GM21447 (cell line): Measurements from ENCODE around the gene MYL11.
A peak's percentile ranks its signal among the peaks of the same experiment; 100 is the strongest.

ENCODE experiments used
- ATAC-seq: cut with Tn5 transposase; IDR thresholded peaks from one replicate; pipeline ENCODE4 v1.9.1; 2021; ENCODE audit not compliant: unreplicated experiment

The MYL11 gene

GRCh38 chr16:30369938-30370455 lies 4.6 kb upstream of the MYL11 start:
- ATAC-seq: peak; percentile 3

DNA sequence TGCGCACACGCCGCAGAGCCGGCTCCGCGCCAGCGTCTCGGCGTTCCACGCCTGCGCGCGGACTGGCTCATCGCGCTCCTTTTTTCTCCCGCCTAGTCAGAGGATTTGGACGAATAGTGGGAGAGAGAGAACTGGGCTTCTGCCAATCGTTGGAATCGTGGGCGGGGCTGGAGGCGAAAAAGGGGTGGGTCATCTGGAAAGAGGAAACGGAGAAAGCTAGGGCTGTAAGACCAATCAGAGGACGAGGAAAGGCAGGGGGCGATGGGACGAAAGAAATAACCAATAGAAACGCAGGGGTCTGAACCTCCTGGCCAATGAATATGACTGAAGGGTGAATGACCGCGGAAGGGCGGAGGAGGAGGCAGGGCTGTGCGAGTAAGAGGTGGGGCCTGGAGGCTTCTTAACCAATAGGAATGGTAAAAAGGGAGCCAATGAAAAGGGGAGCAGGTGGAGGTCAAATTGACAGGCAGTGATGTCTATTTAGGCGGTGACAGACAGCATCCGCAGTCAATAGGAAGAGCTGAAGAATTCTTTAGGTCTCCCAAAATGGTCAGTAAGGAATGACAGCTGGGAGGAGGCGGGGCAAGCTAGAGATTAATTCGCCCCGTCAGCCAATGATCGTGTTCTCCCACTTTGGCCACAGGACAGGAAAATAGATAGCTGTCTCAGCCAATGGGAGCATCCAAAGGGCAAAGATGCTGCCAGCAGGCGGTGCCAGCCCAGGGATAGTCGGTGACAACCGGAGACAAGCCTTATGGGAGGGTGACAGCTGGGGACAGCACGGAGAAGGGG lies 4.0 kb upstream of the MYL11 start, which contains the start of gene TBC1D10B:
Gene TBC1D10B (minus strand): TSS at position 39 of the 792 bp plus-strand sequence. CDS start 311 bp downstream, outside the sequence.
- peak; percentile 78 for ATAC-seq

DNA sequence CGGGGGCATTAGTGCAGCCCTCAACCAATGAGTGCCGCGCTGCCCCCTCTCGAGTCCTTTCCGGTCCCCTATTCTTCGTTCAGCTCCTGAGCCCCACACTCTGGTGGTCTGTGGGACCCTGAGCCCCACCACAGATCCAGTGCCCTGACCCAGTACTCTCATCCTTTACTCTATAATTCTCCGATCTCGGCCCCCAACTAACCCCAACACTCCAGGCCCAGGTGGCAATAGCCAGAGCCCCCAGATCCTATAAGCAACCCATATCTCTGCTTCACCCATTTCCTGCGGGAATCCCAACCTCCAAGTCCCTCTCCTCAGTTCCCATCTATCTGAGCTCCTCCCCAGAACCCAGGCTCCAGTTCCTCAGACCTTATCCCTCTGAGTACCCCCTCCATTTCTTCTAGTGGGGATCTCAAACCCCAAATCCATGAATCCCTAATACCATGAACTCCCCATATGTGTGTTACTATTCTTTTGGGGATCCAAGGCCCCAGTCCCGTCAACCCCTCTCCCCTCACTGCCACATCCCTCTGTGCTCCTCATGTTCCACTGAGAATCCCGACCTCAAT lies 3.3 kb upstream of the MYL11 start:
- ATAC-seq: no peak

GRCh38 chr16:30372038-30372712 lies 2.4 kb upstream of the MYL11 start:
- no peak for ATAC-seq

- no peak for ATAC-seq
Measured at GRCh38 chr16:30372725-30373124, 1.9 kb upstream of the MYL11 start.

GRCh38 chr16:30375864-30376263 lies 1.3 kb downstream of the MYL11 start:
- ATAC-seq: no peak

DNA sequence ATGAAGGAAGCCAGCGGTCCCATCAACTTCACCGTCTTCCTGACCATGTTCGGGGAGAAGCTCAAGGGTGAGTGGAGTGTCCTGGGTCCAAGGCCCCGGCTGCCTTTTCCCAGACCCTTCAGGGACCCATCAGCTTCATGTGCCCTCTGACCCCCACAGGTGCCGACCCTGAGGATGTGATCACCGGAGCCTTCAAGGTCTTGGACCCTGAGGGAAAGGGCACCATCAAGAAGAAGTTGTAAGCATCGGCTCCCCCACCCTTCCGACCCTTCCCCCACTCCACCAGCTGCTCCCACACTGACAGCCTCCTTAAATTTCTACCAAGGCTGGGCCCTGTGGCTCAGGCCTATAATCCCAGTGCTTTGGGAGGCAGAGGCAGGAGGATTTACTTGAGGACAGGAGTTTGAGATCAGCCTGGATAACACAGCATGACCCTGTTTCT lies 1.9 kb downstream of the MYL11 start:
- ATAC-seq: no peak

DNA sequence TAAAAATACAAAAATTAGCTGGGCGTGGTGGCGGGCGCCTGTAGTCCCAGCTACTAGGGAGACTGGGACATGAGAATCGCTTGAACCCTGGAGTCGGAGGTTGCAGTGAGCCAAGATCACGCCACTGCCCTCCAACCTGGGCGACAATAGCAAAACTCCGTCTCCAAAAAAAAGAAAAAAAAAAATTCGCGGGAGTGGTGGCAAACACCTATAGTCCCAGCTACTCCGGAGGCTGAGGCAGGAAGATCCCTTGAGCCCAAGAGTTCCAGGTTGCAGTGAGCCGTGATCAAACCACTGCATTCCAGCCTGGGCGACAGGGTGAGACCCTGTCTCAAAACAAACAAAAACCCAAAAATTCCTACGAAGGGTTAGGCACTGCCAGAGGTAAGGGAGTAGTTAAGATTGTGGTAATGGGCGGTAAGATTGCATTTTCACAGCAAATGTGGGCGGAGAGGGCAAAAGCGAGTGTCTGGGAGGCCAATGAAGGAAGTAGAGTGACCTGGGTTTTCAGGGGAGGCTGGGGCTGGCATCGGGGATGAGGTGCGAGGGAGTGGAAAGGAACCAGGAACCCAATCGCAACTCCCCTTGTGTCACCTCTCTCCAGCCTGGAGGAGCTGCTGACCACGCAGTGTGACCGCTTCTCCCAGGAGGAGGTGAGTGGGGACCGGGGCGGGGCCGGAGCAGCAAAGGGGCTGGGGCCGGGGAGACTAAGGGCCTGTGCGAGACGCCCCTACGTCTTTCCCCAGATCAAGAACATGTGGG lies 2.6 kb downstream of the MYL11 start:
- ATAC-seq: no peak

DNA sequence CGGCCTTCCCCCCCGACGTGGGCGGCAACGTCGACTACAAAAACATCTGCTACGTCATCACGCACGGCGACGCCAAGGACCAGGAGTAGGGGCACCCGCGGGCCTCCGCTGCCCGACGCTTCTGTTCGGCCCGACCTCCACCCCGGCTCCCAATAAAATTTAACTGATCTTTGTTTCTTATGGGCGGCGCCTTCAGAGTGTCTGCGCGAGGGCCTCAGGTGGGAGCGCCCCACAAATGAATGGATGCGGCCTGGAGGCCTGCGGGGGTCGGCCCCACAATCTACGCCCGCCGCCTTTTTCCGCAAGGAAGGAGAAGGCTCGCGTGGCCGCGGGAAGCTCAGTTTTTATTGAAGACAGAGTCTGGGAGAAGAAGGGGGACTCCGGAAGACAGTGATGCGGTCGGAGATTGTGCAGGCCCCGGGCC lies 3.2 kb downstream of the MYL11 start:
- peak; percentile 39 for ATAC-seq

DNA sequence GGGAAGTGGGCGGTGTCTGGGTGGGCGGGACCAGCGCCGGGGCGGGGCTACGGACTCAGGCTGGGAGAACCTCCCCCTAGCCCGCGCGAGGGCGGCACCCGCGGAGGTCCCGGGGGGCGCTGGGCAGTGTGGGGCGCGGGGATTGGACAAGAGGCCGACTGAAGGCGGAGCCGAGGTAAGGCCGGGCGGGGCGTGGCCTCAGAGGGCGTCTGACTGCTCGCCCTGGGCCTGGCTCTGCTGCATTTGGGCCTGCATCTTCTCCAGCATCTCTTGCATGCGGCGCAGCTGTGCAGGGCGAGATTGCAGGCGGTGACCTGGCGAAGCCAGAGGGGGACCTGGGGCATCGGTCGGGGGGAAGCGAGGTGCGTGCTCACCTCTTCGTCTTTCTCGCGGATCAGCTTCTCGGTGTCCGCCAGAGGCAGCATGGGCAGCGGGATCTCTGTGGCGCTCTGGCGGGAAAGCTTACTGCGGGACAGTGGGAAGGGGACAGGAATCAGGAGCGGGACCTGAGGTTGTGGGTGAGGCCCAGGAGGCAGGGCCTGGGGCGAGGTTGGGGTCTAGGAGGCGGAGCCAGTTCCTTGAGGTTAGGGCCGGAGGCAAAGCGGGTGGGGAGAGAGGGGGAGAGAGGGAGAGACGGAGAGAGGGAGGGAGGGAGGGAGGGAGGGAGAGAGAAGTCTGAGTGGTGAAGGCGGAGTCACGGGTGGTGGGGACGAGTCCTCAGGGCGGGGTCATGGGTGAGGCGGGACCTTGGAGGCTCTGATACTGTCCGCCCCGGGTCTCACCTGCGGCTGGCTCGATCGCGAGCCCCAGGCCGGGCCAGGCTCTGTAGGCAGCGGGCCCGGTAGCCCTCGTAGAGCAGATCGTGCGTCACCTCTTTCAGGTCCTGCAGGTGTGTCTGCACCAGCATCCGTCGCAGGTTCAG lies 3.9 kb downstream of the MYL11 start:
- ATAC-seq: peak; percentile 75

DNA sequence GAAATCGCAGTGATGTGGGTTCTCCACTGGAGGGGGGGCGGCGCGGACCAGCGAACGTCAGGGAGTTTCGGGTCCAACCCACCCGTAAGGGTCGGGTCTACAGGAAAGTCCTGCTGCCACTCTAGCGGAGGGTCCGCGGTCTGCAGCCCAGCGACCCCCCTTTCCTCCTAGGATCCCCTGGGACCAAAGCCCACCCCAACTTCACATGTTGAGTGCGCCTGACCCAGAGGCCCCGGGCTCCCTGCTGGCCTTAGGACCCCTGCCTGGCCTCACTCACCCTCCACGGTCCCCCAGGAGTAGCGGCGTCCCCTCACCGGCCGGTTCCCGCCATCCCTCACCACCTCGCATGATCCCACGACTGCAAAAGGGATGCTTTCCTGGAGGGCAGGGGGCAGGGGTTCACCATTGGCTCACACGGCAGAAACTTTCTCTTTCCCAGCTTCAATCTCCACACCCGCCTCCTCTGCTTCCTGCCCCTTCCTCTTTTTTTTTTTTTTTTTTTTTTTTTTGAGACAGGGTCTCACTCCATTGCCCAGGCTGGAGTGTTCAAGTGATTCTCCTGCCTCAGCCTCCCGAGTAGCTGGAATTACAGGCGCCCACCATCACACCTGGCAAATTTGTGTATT lies 4.7 kb downstream of the MYL11 start:
- no peak for ATAC-seq

DNA sequence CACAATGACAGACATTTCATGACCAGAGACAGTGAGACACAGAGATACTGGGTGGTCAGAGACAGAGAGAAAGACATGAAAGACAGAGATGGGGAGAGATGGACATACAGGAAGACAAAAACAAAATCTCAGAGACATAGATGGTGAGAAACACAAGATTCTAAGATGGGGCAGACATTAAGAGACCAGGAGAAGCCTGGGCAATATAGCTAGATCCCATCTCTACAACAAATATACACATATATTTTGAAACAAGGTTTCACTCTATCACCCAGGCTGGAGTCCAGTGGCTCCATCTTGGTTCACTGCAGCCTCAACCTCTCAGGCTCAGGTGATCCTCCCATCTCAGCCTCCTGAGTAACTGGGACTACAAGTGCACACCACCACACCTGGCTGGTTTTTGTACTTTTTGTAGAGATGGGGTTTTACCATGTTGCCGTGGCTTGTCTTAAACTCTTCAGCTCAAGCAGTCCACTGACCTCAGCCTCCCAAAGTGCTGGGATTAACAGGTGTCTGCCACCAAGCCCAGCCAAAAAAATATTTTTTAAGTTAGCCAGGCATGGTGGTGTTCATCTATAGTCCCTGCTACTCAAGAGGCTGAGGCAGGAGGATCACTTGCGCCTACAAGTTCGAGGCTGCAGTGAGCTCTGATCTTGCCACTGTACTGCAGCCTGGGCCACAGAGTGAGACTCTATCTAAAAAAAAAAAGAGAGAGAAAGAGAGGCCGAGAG lies 5.6 kb downstream of the MYL11 start:
- ATAC-seq: no peak

DNA sequence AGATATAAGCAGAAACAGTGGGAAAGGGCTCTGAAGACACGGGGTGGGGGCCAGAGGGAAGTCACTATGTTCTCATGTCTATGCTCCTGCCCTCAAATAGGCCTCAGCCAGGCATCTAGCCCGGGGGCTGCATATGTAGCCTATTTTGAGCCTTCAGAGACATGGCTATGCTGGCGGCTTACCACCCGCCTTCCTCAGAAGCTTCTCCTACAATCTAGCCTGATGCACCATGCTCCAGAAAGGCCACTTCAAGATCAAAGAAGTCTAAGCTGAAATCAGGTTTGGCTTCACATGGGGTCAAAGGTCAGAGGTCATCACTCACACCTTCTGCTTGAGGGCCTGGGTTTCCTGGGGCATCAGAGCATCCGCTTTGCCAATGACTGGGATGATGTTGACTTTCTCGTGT lies 6.2 kb downstream of the MYL11 start:
- ATAC-seq: no peak

DNA sequence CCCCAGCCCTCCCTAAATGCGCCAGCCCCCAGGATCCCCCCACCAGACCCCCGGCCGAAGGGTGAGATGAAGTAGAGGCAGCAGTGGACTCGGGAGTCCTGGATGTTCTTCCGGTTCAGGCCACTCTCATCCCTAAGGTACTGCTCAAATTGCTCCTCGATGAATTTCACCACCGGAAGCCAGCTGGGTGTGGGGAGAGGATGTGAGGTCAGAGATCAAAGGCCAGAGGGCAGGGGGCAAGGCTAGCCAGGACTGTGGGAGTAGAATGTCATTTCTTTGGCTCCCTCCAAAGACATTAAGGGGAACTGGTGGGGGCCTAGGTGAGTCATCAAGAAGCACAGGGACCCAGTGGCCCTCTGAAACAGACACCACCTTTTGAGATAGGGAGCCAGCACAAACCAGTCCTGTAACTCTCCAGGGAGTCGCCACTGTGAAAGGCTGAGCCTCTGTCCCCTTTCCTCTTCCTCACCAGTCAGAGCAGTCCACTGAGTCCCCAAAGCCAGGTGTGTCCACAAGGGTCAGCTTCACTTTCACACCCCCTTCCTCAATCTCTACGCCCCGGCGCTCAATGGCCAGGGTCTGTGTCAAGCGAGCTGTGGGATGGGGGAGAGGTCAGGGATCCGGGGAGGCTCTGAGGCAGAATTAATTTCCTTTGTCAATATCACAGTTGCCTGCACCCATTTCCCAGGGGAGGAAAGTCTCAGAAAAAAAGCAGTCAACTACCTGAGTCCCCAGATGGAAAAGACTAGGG lies 6.9 kb downstream of the MYL11 start:
- ATAC-seq: no peak

GRCh38 chr16:30382111-30382881 lies 7.7 kb downstream of the MYL11 start, which contains the start of gene SEPTIN1:
Gene SEPTIN1 (minus strand): TSS chr16:30382561. CDS start chr16:30382542, 19 bp downstream.
- ATAC-seq: peak; percentile 34

DNA sequence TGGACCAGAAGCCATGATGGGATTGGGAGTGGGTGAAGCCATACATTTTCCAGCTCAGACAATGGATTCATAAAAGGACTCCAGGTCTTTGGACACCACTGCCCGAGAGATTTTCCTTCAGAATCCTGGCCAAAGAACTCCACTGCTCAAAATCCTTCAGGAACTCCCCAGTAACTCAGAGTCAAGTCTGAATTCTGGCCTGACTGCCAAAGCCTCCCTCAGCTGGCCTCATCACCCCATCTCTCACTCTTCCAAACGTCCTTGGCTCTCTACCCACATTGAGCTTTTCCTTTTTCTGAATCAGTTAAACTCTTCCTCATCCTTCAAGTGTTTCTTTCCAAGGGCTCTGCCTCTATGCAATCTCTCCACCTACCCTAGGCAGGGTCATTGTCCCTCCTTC lies 8.9 kb downstream of the MYL11 start:
- no peak for ATAC-seq

GRCh38 chr16:30394592-30395154 lies 20.1 kb downstream of the MYL11 start:
- ATAC-seq: no peak
